GM12892 (cell line): Measurements from ENCODE around the gene LENEP.

ENCODE experiments used
- POLR2AphosphoS5 ChIP-seq: IDR thresholded peaks from 2 replicates; pipeline ENCODE4 v1.6.1; 2011; ENCODE audit warnings: low read depth, low read length, control low read depth
- TAF1 ChIP-seq: IDR thresholded peaks from 2 replicates; pipeline ENCODE4 v1.6.1; 2011; ENCODE audit warnings: low read depth, mild to moderate bottlenecking, control low read depth, low read length, borderline replicate concordance

- no peak for TF ChIP-seq TAF1
- no peak for TF ChIP-seq POLR2AphosphoS5
Measured at GRCh38 chr1:155037851-155038441, 44.6 kb downstream of the LENEP start.
